Esophagus muscularis mucosa (tissue), 3 donors: ENCODE results near the gene SLC4A11.

Experiments
- POLR2A ChIP-seq: fragments of 450-650 bp; IDR thresholded peaks from one replicate; pipeline ENCODE4 v1.6.1; 2017; ENCODE audit warnings: antibody characterized with exemption, moderate library complexity, mild to moderate bottlenecking, low read depth
- POLR2AphosphoS5 ChIP-seq, 2 donors: sonication (generic); formaldehyde crosslinking; IDR thresholded peaks; one replicate each; pipeline ENCODE4 v1.6.1; 2017; ENCODE audit warnings: antibody characterized with exemption in 2 of 2
- TF ChIP-seq, protein P1 (sequence below), 3 experiments: fragments of 200-600 bp in 2 of 3; fragments of 450-650 bp in 1 of 3; sonication (generic) in 2 of 3; IDR thresholded peaks; one replicate each; pipeline ENCODE4 v1.5.1; 2017 to 2019; ENCODE audit warnings: antibody characterized with exemption in 3 of 3, mild to moderate bottlenecking in 2 of 3, moderate library complexity in 1 of 3

DNA sequence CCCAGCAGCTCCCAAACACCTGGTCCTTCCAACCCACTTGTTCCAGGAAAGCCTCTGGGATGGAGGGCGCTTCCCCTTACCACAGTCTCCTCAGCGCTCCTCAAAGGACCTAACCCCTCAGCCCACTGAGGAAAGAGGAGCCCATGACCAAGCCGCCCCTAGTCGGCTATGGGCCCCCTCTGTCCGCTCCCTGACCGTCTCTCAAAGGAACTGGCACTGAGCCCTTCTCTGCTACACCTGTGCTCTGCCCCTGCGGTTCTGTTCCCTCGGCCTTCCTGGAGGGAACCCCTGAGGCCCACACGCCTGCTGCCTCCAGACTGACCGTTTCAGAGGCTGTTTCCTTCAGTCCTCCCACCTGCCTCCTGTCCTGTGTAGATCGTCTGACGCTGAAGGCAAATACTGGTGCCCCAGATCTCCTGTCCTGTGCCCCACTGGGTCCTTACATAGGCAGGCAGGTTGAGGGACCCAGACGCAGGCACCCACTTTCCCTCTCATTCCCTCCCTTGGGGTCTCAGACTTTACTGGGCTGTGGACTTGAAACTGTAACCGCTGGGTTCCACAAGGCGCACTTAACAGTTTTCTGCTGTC, 1.9 kb upstream of the SLC4A11 start:
- no peak for TF ChIP-seq POLR2AphosphoS5 (IDR thresholded peaks at IDR 0.05)
- TF ChIP-seq, protein P1, sequence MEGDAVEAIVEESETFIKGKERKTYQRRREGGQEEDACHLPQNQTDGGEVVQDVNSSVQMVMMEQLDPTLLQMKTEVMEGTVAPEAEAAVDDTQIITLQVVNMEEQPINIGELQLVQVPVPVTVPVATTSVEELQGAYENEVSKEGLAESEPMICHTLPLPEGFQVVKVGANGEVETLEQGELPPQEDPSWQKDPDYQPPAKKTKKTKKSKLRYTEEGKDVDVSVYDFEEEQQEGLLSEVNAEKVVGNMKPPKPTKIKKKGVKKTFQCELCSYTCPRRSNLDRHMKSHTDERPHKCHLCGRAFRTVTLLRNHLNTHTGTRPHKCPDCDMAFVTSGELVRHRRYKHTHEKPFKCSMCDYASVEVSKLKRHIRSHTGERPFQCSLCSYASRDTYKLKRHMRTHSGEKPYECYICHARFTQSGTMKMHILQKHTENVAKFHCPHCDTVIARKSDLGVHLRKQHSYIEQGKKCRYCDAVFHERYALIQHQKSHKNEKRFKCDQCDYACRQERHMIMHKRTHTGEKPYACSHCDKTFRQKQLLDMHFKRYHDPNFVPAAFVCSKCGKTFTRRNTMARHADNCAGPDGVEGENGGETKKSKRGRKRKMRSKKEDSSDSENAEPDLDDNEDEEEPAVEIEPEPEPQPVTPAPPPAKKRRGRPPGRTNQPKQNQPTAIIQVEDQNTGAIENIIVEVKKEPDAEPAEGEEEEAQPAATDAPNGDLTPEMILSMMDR (IDR thresholded peaks at IDR 0.05) = no peak
- no peak for TF ChIP-seq POLR2A
